NCI-H82 (cell line): ENCODE results near the gene NLRP9.

Source experiments
- DNase-seq: peaks from one replicate; lab custom pipeline; 2025; lab: John Stamatoyannopoulos, UW

Gene NLRP9

DNA sequence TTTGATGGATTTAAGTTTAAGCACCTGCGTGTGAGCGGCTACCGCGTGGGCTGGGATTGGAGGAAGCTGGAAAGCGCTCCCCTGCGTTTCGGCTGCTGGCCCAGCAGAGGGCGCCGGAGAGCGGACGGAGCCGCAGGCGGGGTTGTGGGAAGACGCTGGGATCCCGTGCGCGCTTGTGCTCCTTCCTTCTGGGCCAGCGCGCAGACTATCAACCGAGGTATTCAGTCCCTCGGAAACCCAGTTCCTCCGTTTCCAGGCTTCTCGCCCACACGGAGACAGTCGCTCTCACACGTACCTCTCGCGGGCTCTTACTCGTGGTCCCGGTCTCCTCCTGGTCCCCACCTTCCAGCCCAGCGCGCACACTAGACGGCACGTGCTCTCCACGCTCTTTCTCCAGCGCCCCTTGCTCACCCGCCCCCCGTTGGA lies 34.4 kb downstream of the NLRP9 start:
- DNase-seq: no peak

DNA sequence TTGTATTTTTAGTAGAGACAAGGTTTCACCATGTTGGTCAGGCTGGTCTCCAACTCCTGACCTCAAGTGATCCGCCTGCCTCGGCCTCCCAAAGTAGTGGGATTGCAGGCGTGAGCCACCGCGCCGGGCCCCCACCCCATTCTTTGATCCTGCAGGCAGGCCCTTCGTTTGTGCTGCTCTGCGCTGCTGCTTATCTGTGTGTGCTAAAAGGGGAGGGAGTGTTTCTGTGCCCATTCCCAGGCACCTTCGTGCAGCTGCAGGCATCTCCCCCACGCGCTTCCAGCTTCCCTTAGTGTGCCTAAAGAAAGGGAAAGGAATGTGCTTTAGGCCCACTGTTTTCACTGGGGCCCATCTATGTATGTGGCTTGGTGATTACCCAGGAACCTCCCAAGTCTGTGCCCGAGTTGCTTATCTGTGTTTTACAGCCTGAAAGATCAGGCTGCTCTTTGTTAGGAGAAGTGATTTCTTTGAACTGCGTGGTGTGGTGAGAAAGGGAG lies 36.0 kb downstream of the NLRP9 start:
- DNase-seq: no peak

DNA sequence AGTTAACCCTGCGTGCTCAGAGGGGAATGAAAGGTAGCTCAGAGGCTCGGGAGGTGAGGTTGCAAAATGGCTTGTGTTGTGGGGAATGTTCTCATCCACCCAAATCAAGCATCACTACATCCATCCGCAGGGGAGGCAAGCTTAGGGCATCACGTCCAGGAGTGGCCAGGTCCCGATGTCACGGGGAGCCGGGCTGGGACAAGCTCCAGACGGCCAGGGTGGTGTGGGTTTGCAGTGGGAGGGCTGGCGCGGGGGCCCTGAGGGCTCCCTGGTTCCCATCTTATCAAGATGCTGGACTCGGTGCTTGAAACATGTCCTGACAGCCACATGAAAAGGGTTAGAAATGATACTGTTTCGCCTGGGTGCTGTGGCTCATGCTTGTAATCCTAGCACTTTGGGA lies 37.4 kb downstream of the NLRP9 start:
- no peak for DNase-seq

DNA sequence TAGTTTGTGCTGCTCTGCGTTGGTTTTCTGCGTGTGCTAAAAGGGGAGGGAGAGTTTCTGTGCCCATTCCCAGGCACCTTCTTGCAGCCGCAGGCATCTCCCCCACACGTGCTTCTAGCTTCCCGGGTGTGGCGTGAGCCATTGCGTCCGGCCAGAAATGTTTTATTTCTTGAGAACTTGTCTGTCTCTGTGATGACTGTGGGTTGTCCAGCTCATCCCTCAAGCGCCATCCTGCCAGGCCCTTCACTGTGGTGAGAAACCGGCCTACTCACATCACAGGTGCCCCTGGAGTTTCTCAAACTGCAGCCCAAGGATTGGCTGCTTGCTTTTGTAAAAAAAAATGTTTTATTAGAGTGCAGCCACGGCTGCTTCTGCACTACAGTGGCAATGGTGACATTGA lies 39.0 kb downstream of the NLRP9 start:
- no peak for DNase-seq

DNA sequence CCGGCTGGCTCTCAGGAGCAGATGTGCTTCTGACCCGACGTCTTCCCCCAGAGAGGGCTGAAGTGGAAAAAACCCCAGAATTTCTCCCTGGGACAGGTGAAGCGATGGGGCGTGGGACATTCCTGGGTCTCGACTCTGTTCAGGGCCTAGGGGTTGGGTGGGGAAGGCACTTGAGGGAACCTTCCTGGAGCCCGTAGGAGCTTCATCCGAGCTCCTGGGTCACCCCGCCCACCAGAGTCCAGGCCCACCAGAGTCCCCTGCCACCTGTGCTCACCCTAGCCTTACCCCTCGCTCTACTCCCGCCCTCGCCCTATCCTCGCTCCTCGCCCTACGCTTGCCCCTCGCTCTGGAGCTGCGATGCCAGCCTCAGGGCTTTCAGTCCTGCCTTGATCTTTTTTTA lies 39.9 kb downstream of the NLRP9 start:
- no peak for DNase-seq

DNA sequence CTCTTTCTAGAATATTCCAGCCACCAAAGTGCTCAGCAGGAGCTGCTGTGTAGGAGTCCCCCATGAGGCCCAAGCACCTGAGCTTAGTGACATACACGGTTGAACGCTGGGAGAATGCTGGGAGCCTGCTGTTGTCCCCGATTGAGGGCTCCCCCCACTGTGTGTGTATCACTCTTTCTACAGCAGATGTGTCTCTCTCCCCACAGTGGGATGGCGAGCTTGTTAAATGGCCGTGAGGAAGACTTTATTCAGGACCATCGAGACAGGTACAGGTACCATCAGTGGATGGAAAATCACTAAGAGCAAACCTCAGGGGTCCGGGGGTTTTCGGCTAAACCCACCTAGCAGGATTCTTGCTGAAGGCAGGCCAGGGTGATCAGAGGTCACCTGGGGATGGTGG lies 40.5 kb downstream of the NLRP9 start:
- DNase-seq: no peak

DNA sequence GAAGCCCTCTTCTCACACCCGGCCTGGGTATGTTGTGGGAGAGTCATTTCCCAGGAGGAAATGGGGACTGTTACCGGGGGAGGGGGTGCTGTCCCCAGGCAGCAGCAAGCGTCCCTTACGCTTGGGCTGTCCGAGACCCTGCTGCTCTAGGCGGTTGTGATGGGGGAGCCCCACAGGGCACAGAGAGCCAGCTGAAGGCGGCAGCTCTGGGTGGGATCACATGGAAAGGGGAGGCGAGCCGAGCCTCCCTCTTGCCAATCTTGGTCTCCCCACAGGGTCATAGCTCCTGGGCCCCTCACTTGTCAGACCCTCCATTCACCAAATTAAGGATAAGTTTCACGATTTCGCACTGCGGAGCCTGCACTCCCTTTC lies 41.1 kb downstream of the NLRP9 start:
- no peak for DNase-seq

DNA sequence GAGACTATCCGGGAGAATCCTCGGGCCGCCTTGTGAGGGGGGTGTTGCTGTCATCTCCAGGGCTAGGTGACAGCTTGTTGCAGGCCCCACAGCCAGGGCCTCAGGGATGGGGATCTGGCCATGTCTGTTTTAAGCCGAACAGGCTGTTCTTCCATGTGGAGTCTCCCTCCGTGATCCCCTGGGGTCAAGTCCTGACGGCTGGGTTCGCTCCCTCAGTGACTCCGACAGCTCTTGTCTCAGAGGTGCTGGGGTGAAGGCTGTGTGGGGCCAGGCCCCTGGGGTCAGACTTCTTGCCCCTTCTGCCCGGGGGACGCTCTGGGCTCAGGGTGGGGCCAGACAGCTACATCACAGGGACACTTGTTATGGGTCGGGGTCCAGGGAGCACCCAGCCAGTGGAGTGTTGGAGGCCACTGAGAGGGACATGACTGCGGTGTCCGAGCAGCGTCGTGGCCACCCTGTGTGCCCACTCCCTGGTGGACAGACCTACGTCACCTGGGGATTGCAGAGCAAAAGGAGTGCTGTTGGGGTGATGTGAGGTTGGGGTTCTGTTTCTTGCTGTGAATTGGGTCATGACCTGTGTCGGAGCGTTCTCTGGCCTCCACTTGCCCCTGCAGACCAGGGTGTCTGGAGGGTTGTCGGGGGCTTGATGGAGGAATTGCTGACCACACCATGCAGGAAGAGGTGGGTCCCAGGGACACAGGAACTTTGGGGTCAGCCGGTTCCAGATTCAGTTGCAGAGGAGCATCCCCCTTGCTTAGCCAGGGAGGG lies 41.7 kb downstream of the NLRP9 start:
- no peak for DNase-seq

DNA sequence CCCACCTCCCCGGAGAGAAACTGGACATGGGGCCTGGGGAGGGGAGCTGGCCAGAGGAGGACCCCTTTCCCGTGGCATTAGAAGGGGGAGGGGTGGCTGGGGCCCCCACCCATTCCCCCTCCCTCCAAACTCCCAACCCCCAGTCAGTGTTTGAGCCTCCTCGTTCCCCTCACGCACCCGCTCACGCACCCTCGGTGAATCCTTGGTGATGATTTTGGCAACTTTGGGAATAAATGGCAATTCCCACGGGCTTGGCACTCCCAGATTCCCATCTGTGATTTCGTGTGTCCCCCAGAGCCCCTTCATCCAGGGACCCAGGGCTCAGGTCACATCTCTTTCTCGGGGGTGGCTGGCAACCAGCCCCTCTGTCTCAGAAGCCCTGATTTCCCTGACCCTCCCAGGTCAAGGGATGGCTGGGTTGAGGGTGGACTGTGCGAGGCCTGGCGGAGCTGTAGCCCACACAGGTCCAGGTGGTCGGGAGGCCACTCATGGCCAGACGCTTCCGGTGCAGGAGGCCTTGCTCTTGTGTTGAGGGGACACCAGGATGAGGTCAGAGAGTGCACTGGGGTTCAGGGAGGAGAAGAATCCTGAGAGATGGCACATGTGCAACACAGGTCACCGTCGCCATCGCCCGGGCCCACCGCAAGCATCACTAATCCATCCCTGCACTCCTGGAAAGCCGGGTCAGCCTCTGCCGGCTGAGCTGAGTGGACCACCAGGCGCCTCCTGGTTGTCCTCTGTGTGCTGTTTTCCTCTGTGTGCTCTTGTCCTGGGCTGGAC lies 42.5 kb downstream of the NLRP9 start:
- no peak for DNase-seq

DNA sequence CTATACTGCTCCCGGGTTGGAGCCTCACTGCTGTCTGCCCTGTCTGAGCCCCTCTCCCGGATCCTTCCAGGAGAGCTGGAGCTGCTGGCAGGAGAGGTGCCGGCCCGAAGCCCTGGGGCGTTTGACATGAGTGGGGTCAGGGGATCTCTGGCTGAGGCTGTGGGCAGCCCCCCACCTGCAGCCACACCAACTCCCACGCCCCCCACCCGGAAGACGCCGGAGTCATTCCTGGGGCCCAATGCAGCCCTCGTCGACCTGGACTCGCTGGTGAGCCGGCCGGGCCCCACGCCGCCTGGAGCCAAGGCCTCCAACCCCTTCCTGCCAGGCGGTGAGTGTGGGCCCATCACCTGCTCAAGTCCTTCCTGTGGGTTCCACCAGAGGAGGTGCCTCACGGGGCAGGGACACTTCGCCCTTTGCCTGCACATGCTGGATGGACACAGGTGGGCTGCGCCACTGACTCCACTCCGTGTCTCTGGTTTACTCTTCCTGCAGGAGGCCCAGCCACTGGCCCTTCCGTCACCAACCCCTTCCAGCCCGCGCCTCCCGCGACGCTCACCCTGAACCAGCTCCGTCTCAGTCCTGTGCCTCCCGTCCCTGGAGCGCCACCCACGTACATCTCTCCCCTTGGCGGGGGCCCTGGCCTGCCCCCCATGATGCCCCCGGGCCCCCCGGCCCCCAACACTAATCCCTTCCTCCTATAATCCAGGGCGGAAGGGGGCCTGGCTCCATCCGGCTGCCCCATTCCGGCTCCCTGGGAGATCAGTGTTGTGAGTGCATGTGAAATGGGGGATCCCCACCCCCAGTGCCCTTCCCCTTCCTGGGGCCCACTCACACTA lies 43.3 kb downstream of the NLRP9 start:
- DNase-seq: no peak

DNA sequence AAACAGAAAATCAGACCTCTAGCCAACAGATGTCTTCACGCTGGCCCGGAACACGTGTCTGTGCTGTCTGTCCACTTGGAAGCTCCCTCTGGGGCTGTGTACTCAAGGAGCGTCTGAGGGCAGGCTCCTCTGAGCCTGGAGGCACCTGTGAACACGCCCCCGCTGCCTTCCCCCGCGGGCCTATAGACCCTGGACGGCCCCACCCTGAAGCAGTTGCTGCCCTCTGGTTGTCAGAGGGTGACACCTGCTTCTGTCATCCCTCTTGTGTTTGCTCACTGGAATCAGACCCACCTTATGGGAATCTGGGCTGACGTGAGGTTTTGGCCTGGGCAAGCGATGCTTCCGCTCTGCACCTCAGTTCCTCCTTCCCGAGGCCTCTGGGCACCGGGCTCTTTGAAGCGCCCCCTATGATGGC lies 44.0 kb downstream of the NLRP9 start:
- no peak for DNase-seq

DNA sequence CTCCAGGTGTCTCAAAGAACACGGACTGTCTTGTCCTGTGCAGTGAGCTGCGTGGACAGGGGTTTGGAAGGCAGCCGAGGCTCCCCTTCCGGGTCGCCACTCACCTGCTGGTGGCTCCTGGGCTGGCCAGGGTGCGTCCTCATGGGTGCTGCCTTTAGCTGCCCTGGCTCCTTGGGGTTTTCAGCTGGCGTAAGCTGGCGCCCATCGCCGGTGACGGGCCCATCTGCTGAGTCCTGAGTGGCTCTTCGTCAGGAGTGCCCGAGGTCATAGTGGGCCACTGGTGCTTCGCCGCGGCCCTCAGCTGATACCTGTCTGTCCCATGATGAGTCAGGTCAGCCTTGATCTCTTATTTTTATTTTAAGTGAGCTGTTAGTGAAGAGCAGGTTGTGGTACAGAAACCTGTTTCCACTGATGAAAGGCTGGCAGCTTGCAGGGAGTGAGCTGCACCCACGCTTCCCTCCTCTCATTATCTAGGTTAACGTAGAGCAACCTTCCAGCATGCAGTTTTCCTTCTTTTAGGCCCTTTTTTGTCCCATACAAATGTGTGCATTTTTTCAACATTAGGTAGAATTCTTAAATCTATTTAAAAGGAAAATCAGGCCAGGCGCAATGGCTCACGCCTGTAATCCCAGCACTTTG lies 44.7 kb downstream of the NLRP9 start:
- no peak for DNase-seq

DNA sequence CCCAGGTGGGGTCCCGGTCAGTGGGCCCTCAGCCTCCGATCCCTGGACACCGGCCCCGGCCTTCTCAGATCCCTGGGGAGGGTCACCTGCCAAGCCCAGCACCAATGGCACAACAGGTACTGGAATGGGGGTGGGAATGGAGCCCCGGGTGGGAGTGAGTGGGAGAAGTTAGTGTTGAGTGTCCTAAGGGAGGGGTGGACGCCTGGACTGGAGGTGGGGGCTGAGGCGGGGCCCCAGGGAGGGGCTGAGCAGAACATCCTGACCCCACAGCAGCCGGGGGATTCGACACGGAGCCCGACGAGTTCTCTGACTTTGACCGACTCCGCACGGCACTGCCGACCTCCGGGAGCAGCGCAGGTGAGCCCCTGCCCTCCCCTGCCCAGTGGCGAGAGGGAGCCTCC lies 45.5 kb downstream of the NLRP9 start:
- no peak for DNase-seq

DNA sequence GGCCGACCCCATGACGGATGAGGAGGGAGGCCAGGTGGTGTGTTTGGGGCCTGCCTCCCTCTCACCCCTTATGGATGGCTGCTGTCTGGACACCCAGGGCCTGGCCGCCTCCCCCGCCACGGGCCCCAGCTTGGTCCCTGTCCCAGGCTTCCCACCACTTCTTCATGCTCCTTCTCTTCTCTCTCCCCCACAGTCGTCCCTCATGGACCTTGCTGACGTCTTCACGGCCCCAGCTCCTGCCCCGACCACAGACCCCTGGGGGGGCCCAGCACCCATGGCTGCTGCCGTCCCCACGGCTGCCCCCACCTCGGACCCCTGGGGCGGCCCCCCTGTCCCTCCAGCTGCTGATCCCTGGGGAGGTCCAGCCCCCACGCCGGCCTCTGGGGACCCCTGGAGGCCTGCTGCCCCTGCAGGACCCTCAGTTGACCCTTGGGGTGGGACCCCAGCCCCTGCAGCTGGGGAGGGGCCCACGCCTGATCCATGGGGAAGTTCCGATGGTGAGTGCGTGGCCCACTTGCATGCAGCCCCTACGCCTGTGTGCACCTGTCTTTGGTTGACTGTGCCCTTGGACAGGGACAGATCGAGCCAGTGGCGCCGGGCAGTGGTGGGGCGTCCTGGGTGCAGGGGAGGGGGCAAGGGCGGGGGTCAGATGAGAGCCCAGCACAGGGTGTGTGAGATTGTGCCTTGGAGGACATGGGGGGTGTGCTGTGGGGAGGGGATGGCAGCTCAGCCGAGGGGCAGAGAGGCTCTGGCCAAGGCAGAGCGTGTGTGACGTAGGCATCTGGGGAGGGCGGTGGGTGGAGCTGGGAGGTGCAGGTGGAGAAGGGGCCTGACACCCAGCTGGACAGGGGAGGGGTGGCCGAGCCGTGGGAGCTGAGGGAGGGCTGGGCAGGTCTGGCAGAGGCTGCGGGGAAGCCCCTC lies 46.4 kb downstream of the NLRP9 start:
- no peak for DNase-seq

DNA sequence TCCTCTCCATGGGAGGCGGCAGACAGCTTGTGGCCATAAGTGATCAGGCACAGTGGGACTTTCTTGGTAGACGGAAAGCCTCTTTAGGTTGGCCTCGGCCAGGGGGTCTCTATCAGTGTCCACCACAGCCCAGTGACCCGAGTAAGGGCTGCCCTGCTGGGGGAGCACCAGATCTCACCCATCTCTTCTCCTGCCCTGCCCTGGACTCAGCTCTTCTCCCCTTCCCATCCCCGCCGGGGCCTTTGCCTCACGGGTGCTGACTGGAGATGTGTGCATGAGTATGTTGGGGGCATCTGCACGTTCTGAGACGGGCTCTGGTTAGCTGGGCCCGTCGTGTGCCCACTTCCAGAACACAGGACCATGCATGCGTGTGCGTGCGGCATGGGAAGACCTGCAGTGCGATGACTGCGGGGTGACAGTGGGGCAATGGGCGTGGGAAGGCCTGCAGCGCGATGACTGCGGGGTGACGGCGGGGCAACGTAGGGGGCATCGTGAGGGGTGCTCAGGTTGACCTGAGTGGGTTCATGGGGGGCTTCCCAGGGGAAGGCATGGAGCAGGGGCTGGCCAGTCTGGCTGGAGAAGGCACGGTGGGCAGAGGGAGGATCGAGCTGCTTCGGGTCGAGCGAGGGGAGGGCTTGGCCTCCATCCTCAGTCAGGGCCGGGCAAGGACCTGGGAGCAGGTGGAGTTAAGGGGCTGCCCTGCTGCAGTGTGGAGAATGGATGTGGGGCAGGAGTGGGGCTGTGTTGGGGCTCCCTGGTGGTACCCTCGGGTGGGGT lies 47.2 kb downstream of the NLRP9 start:
- DNase-seq: no peak

DNA sequence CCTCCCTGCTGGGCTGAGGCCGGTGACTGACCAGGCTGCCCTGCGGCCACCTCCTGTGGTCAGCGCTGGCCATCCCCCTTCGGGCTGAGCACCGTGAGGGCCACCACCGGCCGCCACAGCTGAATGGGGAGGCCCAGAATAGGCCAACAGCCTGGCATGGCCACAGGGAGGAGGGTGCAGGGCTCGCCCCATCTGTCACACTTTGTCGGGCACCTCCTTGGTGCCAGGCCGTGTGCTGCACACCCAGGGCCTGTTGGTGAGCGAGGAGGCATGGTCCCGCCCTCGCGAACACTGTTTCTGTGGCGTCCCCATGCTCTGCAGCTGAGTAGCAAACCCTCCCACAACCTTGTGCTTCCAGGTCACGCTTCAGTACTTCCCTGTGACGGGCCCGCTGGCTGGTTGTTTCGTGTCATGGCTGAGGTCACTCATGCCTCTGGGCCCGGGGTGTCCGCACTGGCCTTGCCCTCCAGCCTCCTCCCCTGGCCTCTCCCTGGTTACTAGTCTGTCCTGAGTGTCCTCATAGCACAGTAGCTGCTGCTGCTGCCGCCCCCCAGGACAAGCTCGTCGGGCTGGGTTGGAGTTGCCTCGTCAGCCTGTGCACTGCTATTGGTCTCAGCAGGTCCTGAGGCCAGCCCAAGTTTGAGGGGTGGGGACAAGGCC lies 48.0 kb downstream of the NLRP9 start:
- DNase-seq: no peak

DNA sequence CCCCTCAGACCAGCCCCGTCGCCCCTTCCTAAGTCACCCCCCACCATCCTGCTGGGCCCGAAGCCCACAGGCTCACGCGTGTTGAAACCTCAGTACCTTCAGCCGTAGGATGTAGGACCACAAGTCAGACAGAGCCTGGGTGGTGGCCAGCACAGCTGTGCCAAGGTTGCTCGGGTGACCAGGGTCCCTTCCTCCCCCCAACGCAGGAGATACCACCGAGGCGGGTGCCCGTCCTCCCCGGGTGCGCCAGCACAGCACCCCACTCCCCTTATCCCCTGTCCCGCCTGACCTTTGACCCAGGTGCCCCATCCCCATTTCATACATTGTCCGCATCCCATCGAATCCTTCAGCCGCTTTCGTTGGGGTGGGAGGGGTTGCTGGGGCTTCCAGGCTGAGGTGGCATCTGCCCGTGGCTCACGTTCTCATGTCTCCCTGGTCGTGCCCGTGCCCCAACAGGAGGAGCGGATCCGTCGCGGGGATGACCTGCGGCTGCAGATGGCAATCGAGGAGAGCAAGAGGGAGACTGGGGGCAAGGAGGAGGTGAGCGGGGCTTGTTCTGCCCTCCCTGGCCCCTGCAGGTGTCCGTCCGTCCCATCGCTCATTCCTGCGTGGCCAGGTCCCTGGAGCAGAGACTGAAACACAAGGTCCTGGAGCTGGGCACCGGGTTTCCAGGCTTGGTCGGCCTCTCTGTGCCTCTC lies 48.6 kb downstream of the NLRP9 start:
- no peak for DNase-seq

DNA sequence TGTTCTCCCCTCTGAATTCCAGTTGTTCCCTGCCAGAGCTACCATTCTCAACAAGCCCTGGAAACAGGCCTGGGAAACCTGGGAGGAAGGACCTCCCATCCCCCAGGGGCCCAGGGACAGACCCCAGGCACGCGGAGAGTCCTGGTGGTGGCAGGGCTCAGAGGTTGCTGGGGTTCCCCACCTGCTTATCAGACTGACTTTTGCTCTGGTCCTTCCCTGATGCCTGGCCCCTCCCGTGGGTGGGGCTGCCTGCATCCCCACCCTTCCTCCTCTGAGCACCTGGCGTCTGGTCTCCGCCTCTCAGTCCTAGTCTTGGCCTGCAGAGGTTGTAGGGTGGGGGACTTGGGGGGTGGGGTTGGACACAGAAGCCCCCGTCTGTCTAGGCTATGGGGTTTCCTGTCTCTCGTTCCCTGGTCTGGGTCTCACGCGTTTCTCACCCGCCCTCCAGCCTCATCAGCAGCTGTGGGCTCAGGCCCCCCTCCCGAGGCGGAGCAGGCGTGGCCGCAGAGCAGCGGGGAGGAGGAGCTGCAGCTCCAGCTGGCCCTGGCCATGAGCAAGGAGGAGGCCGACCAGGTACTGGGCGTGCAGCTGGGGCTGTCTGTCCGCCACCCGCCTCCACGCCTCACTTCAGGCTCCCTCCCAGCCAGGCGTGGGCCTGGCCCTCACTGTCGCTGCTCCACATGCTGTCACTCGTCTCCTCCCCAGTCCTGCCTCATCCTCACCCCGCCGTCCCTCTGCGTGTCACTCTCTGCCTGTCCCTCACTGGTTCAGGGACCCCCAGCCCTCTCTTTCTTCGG lies 49.6 kb downstream of the NLRP9 start:
- peak; percentile 55 for DNase-seq
